GM19240 (cell line): ENCODE measurements around the gene TF.

Experiments used
- DNase-seq: peaks from one replicate; pipeline ENCODE4 v3.0.0; 2011; ENCODE audit warnings: low spot score; ENCODE audit not compliant: insufficient read length

Gene TF

GRCh38 chr3:133834621-133835417 is 88.6 kb downstream of the TF start:
- no peak for DNase-seq

GRCh38 chr3:133835418-133835743 is 89.2 kb downstream of the TF start:
- no peak for DNase-seq

- DNase-seq: no peak
These were observed 89.8 kb downstream of the TF start for GRCh38 chr3:133835961-133836360.

- DNase-seq: no peak
These were observed 90.4 kb downstream of the TF start for GRCh38 chr3:133836497-133837158.

- DNase-seq: no peak
These were observed 91.5 kb downstream of the TF start for GRCh38 chr3:133837487-133838295.

- DNase-seq: no peak
These were observed 92.2 kb downstream of the TF start for GRCh38 chr3:133838296-133838789.

GRCh38 chr3:133838916-133839800 is 93.0 kb downstream of the TF start:
- DNase-seq: no peak

- DNase-seq: no peak
These were observed 94.0 kb downstream of the TF start for GRCh38 chr3:133840055-133840737.

GRCh38 chr3:133840767-133841166 is 94.6 kb downstream of the TF start:
- DNase-seq: no peak

GRCh38 chr3:133841196-133841595 is 95.0 kb downstream of the TF start:
- no peak for DNase-seq

- DNase-seq: no peak
These were observed 96.0 kb downstream of the TF start for GRCh38 chr3:133842158-133842557.

- DNase-seq: no peak
These were observed 97.4 kb downstream of the TF start for GRCh38 chr3:133843634-133844033.

GRCh38 chr3:133845127-133845526 is 98.9 kb downstream of the TF start:
- no peak for DNase-seq
